HG03460 (cell line): Measurements from ENCODE around the gene GATA6.

Source experiments
- ATAC-seq: cut with Tn5 transposase; IDR thresholded peaks from one replicate; pipeline ENCODE4 v1.9.1; 2021; ENCODE audit not compliant: unreplicated experiment

The GATA6 gene

DNA sequence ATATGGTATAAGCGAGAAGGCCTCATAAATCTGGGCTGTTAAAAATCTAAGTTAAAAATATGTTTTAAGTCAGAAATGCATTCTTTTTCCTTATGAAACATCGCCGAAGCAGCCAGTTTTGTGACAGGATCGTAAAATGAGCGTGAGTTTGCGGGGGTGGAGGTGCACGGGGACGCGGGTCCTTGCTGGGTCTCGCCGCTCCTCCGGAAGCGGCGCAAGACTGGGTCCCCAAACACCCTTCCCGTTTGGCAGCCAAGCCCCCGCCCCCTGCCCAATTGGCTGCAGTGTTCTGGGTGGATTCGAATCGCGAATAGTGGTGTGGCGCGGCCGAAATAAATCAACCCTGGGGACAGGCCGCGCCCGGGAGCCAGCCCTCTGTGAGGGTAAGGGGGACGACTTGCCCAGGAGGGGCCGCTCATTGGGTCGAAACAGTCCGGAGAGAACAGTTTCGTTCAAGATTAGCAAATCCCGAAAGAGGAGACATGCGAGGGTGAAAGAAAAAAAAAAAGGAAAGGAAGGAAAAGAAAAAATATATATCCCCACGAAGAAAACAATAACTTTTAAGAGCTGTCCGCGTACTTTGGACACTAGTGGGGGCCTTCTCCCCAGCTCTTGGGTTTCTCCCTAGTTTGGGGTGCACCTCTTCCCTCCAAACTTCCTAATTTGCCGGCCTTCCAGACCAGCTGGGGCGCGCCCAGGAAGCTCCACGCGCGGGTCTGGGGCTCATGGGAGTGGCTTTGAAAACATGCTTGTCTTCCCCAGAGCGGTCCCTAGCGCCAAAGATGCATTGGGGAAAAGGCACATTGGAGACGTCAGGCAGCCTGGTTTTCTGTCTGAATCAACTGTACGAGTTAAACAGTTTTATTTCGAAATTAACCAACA is 3.1 kb upstream of the GATA6 start:
- no peak for ATAC-seq

DNA sequence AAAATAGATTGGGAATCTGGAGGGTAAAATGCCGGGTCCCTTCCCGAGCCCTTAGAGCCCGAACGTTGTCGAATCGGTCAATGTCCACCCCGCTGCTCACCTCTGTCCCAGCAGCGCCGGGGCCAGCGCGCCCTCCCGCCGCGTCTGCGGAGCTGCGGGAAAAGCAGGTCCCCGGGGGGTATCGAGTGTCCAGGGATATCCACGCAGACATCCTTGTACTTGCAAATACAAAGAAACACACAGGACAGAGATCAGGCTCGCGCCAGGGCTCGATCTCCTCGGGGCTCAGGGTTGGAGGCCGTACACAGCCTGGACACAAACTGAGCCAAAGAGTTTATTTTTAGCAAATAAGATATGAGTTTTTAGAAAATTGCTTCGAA is 2.3 kb upstream of the GATA6 start:
- ATAC-seq: no peak

DNA sequence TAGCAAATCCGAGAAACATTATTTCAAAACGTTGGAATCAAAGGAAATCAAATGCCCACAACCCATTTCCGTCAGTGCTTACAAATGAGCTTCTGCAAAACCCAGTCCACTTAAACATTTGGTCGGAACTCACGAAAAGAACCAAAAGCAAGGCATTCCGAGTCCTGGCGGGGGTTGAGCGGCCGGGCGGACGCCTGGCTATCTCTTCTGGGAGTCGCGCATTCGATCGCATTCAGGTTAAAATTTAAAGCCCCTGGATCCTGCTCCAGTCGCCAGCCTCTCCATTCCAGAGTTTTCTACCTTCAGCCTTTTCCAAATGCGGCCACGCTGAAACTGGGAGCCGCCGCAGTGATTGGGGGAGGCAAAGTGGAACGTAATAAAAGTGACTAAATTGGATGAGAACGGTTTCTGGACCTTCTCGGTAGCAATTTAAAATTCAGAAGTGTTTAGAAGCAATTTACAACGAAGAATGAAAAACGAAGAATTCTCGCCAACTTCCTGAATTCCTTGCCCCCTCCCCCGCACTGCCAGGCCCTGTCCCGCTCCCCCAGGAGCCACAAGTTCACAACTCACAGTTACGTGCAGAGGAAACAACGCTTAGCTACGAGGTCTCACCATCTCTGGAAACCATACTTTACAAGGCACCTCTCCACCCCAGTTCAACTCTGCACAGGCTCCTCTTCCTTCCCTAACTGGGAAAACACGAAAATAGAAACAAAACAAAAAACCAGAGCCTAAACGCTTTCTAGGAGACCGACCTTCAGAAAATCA is 1.7 kb upstream of the GATA6 start:
- no peak for ATAC-seq

DNA sequence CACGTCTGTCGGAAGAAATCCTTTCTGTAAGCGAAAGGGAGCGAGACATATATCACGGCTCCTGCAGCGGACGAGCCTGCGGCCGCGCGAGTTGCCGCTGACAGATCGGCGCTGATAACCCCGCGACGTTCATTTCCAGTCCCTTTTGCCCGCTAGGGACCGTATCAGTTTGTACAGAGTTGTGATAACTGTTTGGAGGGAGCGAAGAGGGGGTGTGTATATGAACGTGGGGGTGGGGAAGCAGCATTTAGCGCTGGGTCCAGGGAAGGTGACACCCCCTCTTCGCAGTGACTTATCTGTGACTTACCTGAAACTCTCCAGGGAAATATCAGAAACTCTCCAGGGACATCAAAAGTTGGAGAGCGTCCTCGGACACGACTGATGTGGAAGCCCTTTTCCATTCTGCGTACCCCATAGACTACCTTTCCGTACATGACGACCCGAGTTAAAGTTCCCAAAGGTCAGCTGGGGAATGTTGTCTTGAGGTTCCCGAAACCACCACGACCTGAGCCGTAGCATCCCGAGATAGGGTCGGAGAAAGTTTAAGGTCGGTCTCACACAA is 948 bp upstream of the GATA6 start:
- no peak for ATAC-seq

DNA sequence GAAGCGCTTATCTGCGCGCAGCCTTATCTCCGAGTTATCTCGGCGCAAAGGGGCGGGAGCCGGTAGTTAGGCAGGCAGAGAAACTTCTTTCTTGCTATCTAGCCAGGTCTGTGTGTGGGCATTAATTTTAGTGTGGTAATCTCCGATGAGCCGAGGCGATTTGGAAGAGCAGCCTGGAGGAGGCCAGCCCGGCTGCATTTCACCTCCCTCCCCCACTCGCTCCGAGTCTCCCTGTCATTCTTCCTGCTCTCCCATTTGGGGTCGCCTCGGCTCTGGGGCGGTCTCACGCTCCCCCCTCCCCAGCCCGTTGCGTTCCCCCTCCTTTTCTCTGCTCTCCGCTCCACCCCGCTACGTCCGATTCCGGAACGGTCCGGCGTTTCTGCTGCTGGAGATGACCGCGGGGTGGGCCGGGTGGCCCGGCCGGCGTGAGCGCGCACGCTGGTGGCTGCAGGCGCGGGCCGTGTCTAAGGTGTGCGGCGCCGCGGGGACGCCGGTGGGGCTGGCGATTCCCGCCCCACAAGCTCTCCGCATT is 566 bp downstream of the GATA6 start:
- no peak for ATAC-seq

DNA sequence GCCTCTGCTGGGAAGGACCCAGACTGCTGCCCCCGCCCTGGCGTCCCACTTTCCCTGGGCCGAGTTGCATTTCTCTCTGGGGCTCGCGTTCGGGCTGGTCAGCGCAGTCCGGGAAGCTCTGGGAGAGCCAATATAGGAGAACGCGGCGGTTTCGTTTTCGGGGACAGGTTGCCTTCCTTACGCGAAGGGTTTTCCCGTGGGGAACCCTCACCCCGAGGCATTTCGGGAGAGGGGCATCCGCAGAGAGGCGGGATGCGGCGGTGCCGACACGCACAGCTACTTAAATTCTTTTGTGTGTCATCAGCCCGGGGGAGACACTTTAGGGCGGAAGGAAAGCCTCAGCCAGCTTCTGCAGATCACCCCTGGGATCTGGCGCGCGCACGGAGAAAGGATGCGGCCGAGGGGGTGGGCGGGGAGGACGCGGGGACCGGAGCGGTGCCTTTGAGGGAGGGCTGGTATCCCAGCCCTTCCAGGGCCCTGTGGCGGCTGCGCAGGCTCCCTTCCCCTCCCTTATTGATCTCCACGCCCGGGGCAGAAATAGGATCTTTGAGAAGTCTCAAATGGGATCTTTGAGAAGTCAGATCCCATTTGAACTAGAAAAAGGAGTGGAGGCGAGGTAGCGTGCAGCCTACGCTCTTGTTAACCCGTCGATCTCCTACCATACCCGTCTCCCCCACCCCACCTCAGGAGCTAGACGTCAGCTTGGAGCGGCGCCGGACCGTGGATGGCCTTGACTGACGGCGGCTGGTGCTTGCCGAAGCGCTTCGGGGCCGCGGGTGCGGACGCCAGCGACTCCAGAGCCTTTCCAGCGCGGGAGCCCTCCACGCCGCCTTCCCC is 1.2 kb downstream of the GATA6 start:
- no peak for ATAC-seq

DNA sequence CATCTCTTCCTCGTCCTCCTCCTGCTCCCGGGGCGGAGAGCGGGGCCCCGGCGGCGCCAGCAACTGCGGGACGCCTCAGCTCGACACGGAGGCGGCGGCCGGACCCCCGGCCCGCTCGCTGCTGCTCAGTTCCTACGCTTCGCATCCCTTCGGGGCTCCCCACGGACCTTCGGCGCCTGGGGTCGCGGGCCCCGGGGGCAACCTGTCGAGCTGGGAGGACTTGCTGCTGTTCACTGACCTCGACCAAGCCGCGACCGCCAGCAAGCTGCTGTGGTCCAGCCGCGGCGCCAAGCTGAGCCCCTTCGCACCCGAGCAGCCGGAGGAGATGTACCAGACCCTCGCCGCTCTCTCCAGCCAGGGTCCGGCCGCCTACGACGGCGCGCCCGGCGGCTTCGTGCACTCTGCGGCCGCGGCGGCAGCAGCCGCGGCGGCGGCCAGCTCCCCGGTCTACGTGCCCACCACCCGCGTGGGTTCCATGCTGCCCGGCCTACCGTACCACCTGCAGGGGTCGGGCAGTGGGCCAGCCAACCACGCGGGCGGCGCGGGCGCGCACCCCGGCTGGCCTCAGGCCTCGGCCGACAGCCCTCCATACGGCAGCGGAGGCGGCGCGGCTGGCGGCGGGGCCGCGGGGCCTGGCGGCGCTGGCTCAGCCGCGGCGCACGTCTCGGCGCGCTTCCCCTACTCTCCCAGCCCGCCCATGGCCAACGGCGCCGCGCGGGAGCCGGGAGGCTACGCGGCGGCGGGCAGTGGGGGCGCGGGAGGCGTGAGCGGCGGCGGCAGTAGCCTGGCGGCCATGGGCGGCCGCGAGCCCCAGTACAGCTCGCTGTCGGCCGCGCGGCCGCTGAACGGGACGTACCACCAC is 2.1 kb downstream of the GATA6 start:
- ATAC-seq: no peak

DNA sequence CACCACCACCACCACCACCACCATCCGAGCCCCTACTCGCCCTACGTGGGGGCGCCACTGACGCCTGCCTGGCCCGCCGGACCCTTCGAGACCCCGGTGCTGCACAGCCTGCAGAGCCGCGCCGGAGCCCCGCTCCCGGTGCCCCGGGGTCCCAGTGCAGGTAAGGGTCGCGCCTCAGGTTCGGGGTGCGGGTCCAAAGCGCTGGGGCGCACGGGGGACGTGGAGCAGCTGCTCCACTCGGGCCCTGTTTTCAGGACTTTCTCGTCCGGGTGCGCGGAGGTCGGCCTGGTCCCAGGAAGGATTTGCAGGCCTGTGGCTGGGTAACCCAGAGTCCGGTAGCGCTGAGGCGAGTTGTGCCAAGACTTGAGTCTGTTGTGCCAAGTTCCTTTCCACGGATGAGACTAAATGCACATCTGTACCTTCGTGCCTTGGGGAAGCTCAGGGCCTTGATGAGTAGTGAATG is 2.8 kb downstream of the GATA6 start:
- ATAC-seq: no peak

DNA sequence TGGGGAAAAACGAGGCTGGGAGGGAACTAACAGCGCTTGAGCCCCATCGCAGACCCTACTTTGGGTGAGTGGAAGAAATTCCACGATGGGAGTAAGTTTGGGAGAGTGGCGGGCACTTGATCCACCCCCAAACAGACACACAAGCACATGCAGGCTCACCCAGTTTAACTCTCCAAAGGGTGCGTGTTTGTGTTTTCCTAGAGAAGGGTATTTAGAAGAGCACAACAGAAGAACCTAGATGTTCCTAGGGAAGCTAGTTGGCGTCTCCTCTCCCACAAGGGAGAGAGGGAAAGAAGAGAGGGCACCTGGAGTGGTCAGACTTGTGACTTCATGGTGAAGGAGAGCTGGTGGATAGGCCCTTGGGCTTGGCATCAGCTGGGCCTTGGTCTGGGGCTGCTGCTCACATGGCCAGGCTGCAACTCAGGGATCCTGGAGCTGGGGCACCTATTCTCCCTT is 3.2 kb downstream of the GATA6 start:
- no peak for ATAC-seq

DNA sequence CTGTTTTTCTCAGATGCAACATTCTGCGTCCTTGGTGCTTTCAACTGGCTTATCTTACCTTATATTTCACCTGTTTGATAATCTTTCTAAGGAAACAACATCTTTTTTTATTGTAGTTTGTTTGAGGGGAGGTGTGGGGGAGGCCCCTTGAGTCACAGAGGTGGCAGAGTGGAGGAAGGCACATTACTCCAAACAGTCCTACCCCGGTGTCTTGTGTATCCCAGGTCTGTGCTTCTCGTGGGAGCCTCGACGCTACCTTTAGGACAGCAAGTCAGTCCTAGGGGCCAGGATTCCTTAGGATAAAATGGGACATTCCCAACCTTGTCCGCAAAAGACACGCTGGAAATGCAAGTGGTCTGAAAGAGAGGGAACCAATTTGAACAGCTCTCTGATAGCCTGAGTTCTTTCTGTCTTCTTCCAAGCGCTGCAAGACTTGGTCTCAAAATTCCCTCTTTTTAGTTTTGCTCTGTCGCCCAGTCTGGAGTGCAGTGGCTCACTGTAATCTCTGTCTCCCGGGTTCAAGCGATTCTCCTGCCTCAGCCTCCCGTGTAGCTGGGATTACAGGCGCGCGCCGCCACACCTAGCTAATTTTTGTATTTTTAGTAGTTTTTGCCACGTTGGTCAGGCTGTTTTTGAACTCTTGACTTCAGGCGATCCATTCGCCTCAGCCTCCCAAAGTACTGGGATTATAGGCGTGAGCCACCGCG is 4.0 kb downstream of the GATA6 start:
- ATAC-seq: no peak

DNA sequence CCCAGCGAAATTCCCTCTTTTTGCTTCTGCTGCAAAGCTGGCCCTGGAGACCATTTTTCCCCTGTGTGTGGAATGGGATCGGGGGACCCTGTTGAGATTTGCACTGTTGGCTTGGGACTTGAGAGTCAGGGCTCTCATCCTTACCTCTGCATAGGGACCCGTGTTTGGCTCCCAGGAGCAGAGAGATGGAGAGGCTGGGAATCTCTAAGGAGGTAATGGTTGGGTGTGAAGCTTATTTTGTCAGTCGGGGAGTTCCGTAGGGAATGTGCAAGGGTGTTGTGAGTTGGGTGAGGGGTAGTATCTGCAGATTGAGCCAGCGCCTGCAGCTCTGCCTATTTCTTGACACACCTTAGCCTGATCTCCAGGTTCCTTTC is 4.5 kb downstream of the GATA6 start:
- no peak for ATAC-seq

DNA sequence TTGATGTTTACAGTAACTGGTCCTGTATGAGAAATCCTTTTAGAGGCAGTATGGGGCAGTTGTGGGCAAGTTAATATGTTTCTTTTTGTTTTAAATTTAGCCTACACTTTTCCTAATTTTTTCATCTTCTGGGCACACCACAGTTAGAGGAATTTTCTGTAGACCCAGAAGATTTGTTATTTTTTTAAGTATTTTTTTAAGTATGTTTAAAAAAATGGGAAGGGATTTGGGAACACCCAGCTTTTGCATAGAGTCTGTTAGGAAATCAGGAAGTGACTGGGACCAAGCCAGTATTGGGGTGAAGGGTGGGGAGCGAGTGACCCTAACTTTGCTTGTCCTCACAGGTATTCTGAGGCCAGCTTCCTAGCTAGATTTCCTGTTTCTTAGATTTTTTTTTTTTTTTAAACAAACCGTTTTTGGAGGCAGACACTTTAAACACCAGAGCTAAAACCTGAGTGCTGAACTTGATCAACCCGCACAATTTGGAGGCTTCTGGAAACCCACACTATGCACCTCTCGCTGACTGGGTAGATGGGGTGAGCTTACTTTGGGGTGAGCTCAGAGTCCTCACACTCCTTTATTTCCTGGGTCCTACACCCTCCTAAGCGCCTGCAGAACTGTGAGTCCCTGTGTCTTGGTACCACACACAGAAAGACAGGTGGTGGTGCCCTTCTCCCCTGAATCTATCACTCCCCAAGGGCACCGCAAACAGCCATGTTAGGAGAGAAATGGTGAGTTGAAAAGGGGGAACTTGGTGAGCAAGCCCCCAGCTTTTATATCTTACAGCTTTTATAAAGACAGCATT is 5.2 kb downstream of the GATA6 start:
- no peak for ATAC-seq

DNA sequence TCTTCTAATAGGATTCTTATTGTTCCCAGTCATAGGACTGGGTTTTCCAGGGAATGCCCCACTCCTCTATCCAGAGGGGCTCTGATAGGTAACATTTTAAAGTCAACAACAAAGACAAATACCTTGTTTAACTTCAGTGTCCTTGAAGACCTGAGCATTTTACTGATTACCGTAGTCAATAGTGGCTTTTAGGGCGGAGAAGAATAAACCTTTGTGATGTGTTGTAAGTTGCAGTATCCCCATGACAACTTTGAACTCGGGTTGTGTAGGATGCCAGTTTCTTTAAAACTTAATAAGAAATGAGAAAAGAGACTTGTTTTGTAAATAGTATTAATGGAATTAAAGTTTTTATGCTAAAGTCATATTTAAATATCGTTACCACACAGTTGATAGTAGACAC is 6.0 kb downstream of the GATA6 start:
- no peak for ATAC-seq

DNA sequence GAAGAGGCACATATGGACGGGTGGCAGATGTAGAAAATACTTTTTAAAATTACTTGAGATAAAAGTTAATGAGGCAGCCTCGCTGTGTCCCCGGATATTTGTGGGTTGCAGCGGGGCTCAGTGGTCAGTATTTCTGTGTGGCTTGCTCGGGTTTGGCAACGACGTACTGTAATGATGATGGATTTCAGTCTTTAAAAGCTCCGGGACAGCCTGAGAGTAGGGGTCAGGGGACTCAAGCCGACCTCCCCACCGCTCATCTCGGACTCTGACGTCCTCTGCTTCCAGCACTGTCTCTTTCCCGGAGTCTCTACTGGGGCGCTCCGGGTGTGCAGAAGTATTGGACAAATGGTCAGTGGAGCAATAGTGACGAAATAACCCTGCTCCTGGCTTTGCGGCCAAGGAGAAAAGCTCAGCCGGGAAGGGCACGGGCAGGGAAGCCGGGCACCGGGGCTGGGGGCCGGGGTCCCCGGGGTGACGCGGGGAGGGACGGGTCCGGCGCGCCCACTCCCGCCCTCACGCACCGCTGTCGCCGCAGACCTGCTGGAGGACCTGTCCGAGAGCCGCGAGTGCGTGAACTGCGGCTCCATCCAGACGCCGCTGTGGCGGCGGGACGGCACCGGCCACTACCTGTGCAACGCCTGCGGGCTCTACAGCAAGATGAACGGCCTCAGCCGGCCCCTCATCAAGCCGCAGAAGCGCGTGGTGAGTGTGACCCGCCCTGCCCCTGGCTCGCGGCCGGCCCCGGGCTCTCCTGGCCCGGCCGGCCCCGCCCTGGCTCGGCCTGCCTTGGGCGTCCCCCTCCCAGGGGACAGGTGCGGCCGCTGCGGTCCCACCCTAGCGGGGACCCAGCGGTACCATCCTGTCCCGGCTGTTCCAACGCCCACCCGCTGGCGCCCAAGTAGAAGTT is 7.3 kb downstream of the GATA6 start:
- ATAC-seq: no peak

DNA sequence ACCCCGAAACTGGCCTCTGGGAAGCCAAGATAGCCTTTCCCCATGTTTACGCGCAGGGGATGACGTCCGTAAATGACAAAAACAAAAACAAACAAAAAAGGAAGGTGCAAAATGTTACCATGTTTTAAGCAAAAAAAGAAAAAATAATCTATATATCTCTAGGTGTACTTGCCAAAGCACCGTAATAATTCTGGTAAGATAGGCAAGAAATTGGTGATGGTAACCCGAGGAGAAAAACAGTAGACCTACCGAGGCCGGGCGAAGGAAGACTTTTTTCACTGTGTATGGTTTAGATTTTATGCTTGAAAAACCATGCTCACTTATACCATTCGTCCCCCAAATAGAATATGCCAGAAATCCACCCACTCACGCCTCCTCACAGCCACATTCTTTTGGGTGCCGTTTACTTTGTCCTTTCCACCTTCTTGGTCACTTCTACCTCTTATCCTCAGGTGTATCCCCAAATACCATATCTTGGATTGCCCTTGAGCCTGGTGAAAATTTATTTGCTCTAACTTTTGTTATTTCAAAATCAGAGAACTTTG is 8.0 kb downstream of the GATA6 start:
- ATAC-seq: no peak

DNA sequence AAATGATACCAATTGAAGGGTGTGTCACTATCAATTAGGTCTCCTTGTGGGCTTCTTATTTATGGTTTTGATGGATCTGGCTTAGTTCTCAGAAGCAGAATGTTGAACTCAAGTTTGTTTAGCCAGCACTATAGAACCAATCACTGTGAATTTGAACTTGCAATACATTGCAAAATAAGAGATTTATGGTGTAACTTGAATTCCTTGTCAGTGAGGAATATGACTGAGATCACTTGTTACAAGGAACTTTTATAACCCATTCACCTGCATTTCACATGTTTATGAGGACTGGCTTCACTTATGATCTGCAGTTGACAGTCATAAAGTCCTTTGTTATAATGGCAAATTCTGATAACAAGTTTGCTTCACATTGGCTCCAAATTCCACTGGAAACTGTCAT is 9.8 kb downstream of the GATA6 start:
- no peak for ATAC-seq

DNA sequence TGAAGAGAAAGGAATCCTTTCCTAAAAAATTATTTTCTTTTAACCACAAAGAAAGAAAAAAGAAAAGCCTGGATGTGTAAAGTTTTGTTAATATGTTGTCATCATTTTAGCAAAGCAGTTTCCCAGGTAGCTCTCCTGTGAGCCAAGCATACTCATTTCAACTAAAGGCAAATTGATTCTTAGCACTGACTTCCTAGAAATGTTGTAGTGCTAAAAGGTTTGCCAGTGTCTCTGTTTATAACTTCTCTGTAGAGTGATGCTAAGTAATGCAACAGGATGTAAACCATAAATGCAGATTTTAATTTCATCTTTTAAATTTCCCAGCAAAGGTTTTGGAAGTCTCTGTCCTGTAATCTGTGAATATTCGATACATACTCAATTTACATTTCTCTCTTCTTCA is 10.2 kb downstream of the GATA6 start:
- no peak for ATAC-seq
